Forelimb muscle (tissue), 1 donor: ENCODE measurements around the gene SNX9. TPM values are rescaled to one million over a fixed set of nuclear protein-coding genes. Genes with fewer than 3 reads are reported as not detected.
"Not testable (repeated sequence)": the region's sequence is repeated elsewhere in the genome, so short reads cannot be mapped to it uniquely, and the experiment has no call there.

ENCODE experiments used
- DNase-seq: peaks from one replicate; pipeline ENCODE4 v3.0.0-alpha.2; 2013; ENCODE audit warnings: low read depth
- polyA plus RNA-seq: library from polyadenylated mRNA; unstranded; fragments of 120-200 nt; gene quantifications from one replicate; pipeline ENCODE4 v1.2.1, GENCODE V29; 2013; ENCODE audit not compliant: insufficient read length

SNX9 gene
- polyA plus RNA-seq, 1 donor = 19.8 TPM

- DNase-seq = no peak
Observed at GRCh38 chr6:157831424-157832249, 8.6 kb downstream of the SNX9 start.

- DNase-seq = no peak
Observed at GRCh38 chr6:157832250-157832967, 9.4 kb downstream of the SNX9 start.

GRCh38 chr6:157834549-157834948 is 11.5 kb downstream of the SNX9 start:
- no peak for DNase-seq

GRCh38 chr6:157838718-157839430 is 15.8 kb downstream of the SNX9 start:
- DNase-seq = no peak

- DNase-seq = no peak
Observed at GRCh38 chr6:157839606-157840005, 16.6 kb downstream of the SNX9 start.

GRCh38 chr6:157840261-157840660 is 17.2 kb downstream of the SNX9 start:
- DNase-seq = no peak

- no peak for DNase-seq
Observed at GRCh38 chr6:157840776-157841175, 17.7 kb downstream of the SNX9 start.

GRCh38 chr6:157841211-157841840 is 18.3 kb downstream of the SNX9 start:
- DNase-seq = no peak

GRCh38 chr6:157842212-157842611 is 19.2 kb downstream of the SNX9 start:
- no peak for DNase-seq

GRCh38 chr6:157844196-157844595 is 21.1 kb downstream of the SNX9 start:
- not testable (repeated sequence) for DNase-seq

GRCh38 chr6:157845493-157846259 is 22.6 kb downstream of the SNX9 start:
- no peak for DNase-seq

GRCh38 chr6:157847846-157848245 is 24.8 kb downstream of the SNX9 start:
- no peak for DNase-seq

- DNase-seq = no peak
Observed at GRCh38 chr6:157848693-157849092, 25.6 kb downstream of the SNX9 start.

- no peak for DNase-seq
Observed at GRCh38 chr6:157849288-157850017, 26.4 kb downstream of the SNX9 start.

- DNase-seq = no peak
Observed at GRCh38 chr6:157850030-157850429, 27.0 kb downstream of the SNX9 start.

- DNase-seq = no peak
Observed at GRCh38 chr6:157853018-157853805, 30.2 kb downstream of the SNX9 start.

GRCh38 chr6:157853902-157854502 is 31.0 kb downstream of the SNX9 start:
- DNase-seq = no peak

- no peak for DNase-seq
Observed at GRCh38 chr6:157855325-157855724, 32.3 kb downstream of the SNX9 start.

- not testable (repeated sequence) for DNase-seq
Observed at GRCh38 chr6:157855804-157856203, 32.8 kb downstream of the SNX9 start.
